Measurements from ENCODE around the gene ME3. TPM values are rescaled to one million over a fixed set of nuclear protein-coding genes. Genes with fewer than 3 reads are reported as not detected.

ME3 gene
- total RNA-seq, 5 donors from 2014 or later (not counting 1 experiment from before 2014, with no cell fraction given), result 2.2 to 5.0 (median 4.3) TPM

- Mint-ChIP-seq H3K27me3 (no peaks in the 10 kb centered on the region), H3K36me3 (peaks cover 13% of the 10 kb centered on the region), H3K4me1 (peaks cover 0 to 3% (median 2%) of the 10 kb centered on the region in 3 donors), H3K4me3 (no peak overlapping the region), H3K27ac (no peak overlapping the region), H3K9me3 (no peaks in the 10 kb centered on the region)
- Histone ChIP-seq H3K36me3 (ENCODE audit: control insufficient read depth in 2 of 2, extremely low read depth in 1 of 2, insufficient read depth in 1 of 2, low read length in 1 of 2) (peaks cover 0 to 6% of the 10 kb centered on the region in 2 donors), H3K4me3 (ENCODE audit: control insufficient read depth in 1 of 2, extremely low read depth in 1 of 2, low read length in 1 of 2) (no peak overlapping the region), H3K27me3 (replicated peaks in 1 of 2; ENCODE audit: control insufficient read depth in 2 of 2, extremely low read depth in 1 of 2, insufficient read depth in 2 of 2, low read length in 1 of 2) (no peaks in the 10 kb centered on the region), H3K9me3 (no peaks in the 10 kb centered on the region), H3K4me1 (ENCODE audit: control insufficient read depth in 1 of 2, extremely low read depth in 1 of 2, insufficient read depth in 2 of 2, low read length in 2 of 2) (peaks cover 0 to 5% of the 10 kb centered on the region in 2 experiments), H3K27ac (ENCODE audit: low read length) (no peak overlapping the region)
- ATAC-seq (replicated peaks in 1 of 4), result no peak
- no CpG with 5 or more reads among the region's 1 CpG for WGBS (ENCODE audit: insufficient coverage)
- no peak for DNase-seq
- ChIA-PET POLR2A (interaction anchor here in 1 of 2 donors (0.6 kb wide), 1 partner anchor 882 kb away, joined by 3 read pairs; no protein-coding TSS in a partner anchor), CTCF (no interaction called here)
These were observed 229.0 kb downstream of the ME3 start for GRCh38 chr11:86443415-86443814.

- Histone ChIP-seq H3K36me3 (ENCODE audit: control insufficient read depth in 2 of 2, extremely low read depth in 1 of 2, insufficient read depth in 1 of 2, low read length in 1 of 2) (peaks cover 0 to 6% of the 10 kb centered on the region in 2 donors), H3K9me3 (no peaks in the 10 kb centered on the region), H3K27ac (ENCODE audit: low read length) (no peak overlapping the region), H3K4me1 (ENCODE audit: control insufficient read depth in 1 of 2, extremely low read depth in 1 of 2, insufficient read depth in 2 of 2, low read length in 2 of 2) (no peaks in the 10 kb centered on the region), H3K4me3 (ENCODE audit: control insufficient read depth in 1 of 2, extremely low read depth in 1 of 2, low read length in 1 of 2) (no peak overlapping the region), H3K27me3 (replicated peaks in 1 of 2; ENCODE audit: control insufficient read depth in 2 of 2, extremely low read depth in 1 of 2, insufficient read depth in 2 of 2, low read length in 1 of 2) (no peaks in the 10 kb centered on the region)
- DNase-seq (no peak), ATAC-seq (replicated peaks in 1 of 4) (no peak)
- no peaks in the 10 kb centered on the region for H3K9me3 Mint-ChIP-seq
- H3K4me3 Mint-ChIP-seq, result no peak overlapping the region
- no peaks in the 10 kb centered on the region for H3K27me3 Mint-ChIP-seq
- no peaks in the 10 kb centered on the region for H3K4me1 Mint-ChIP-seq
- ChIA-PET CTCF (no interaction called here), POLR2A (interaction anchor here in 1 of 2 donors (0.6 kb wide), 1 partner anchor 881 kb away, joined by 3 read pairs; no protein-coding TSS in a partner anchor)
- no CpG with 5 or more reads among the region's 5 CpGs for WGBS (ENCODE audit: insufficient coverage)
- no peak overlapping the region for H3K27ac Mint-ChIP-seq
- H3K36me3 Mint-ChIP-seq, result peaks cover 13% of the 10 kb centered on the region
These were observed 229.6 kb downstream of the ME3 start for GRCh38 chr11:86442827-86443226.

- Histone ChIP-seq H3K4me3 (ENCODE audit: control insufficient read depth in 1 of 2, extremely low read depth in 1 of 2, low read length in 1 of 2) (no peak overlapping the region), H3K27ac (ENCODE audit: low read length) (no peak overlapping the region), H3K27me3 (replicated peaks in 1 of 2; ENCODE audit: control insufficient read depth in 2 of 2, extremely low read depth in 1 of 2, insufficient read depth in 2 of 2, low read length in 1 of 2) (no peaks in the 10 kb centered on the region), H3K9me3 (no peaks in the 10 kb centered on the region), H3K36me3 (ENCODE audit: control insufficient read depth in 2 of 2, extremely low read depth in 1 of 2, insufficient read depth in 1 of 2, low read length in 1 of 2) (peaks cover 0 to 6% of the 10 kb centered on the region in 2 donors), H3K4me1 (ENCODE audit: control insufficient read depth in 1 of 2, extremely low read depth in 1 of 2, insufficient read depth in 2 of 2, low read length in 2 of 2) (no peaks in the 10 kb centered on the region)
- ATAC-seq (replicated peaks in 1 of 4), result no peak
- no peak overlapping the region for H3K27ac Mint-ChIP-seq
- H3K4me1 Mint-ChIP-seq, result no peaks in the 10 kb centered on the region
- H3K36me3 Mint-ChIP-seq, result peaks cover 13% of the 10 kb centered on the region
- POLR2A ChIA-PET, result no interaction called here
- no CpG with 5 or more reads among the region's 2 CpGs for WGBS (ENCODE audit: insufficient coverage)
- no peaks in the 10 kb centered on the region for H3K9me3 Mint-ChIP-seq
- no peak overlapping the region for H3K4me3 Mint-ChIP-seq
- CTCF ChIA-PET, result no interaction called here
- H3K27me3 Mint-ChIP-seq, result no peaks in the 10 kb centered on the region
- no peak for DNase-seq
These were observed 230.0 kb downstream of the ME3 start for GRCh38 chr11:86442420-86442819.

GRCh38 chr11:86440843-86441242, 231.6 kb downstream of the ME3 start:
- no peak overlapping the region for H3K27ac Mint-ChIP-seq
- no peaks in the 10 kb centered on the region for H3K4me1 ChIP-seq (ENCODE audit: control insufficient read depth in 1 of 2, extremely low read depth in 1 of 2, insufficient read depth in 2 of 2, low read length in 2 of 2)
- no peak overlapping the region for H3K4me3 Mint-ChIP-seq
- H3K27me3 Mint-ChIP-seq, result no peaks in the 10 kb centered on the region
- no peaks in the 10 kb centered on the region for H3K27me3 ChIP-seq (replicated peaks in 1 of 2; ENCODE audit: control insufficient read depth in 2 of 2, extremely low read depth in 1 of 2, insufficient read depth in 2 of 2, low read length in 1 of 2)
- ChIA-PET CTCF (interaction anchor here in 1 of 2 donors (0.9 kb wide), 1 partner anchor 9 kb away, joined by 3 read pairs; no protein-coding TSS in a partner anchor), POLR2A (no interaction called here)
- no peak overlapping the region for H3K4me3 ChIP-seq (ENCODE audit: control insufficient read depth in 1 of 2, extremely low read depth in 1 of 2, low read length in 1 of 2)
- DNase-seq, result no peak
- no peaks in the 10 kb centered on the region for H3K9me3 Mint-ChIP-seq
- WGBS (ENCODE audit: insufficient coverage), result no CpG with 5 or more reads among the region's 2 CpGs
- H3K4me1 Mint-ChIP-seq, result no peaks in the 10 kb centered on the region
- ATAC-seq (replicated peaks in 1 of 4), result no peak
- peaks cover 13% of the 10 kb centered on the region for H3K36me3 Mint-ChIP-seq
- H3K36me3 ChIP-seq (ENCODE audit: control insufficient read depth in 2 of 2, extremely low read depth in 1 of 2, insufficient read depth in 1 of 2, low read length in 1 of 2), result no peaks in the 10 kb centered on the region
- H3K9me3 ChIP-seq, result no peaks in the 10 kb centered on the region
- no peak overlapping the region for H3K27ac ChIP-seq (ENCODE audit: low read length)

- H3K27ac ChIP-seq (ENCODE audit: low read length), result no peak overlapping the region
- no peaks in the 10 kb centered on the region for H3K27me3 ChIP-seq (replicated peaks in 1 of 2; ENCODE audit: control insufficient read depth in 2 of 2, extremely low read depth in 1 of 2, insufficient read depth in 2 of 2, low read length in 1 of 2)
- no CpG with 5 or more reads among the region's 3 CpGs for WGBS (ENCODE audit: insufficient coverage)
- POLR2A ChIA-PET, result no interaction called here
- CTCF ChIA-PET, result no interaction called here
- DNase-seq (no peak), ATAC-seq (replicated peaks in 1 of 4) (no peak)
- H3K27me3 Mint-ChIP-seq, result no peaks in the 10 kb centered on the region
- H3K4me1 ChIP-seq (ENCODE audit: control insufficient read depth in 1 of 2, extremely low read depth in 1 of 2, insufficient read depth in 2 of 2, low read length in 2 of 2), result no peaks in the 10 kb centered on the region
- H3K9me3 ChIP-seq, result no peaks in the 10 kb centered on the region
- H3K4me1 Mint-ChIP-seq, result no peaks in the 10 kb centered on the region
- no peaks in the 10 kb centered on the region for H3K9me3 Mint-ChIP-seq
- no peak overlapping the region for H3K4me3 Mint-ChIP-seq
- H3K4me3 ChIP-seq (ENCODE audit: control insufficient read depth in 1 of 2, extremely low read depth in 1 of 2, low read length in 1 of 2), result no peak overlapping the region
- no peaks in the 10 kb centered on the region for H3K36me3 ChIP-seq (ENCODE audit: control insufficient read depth in 2 of 2, extremely low read depth in 1 of 2, insufficient read depth in 1 of 2, low read length in 1 of 2)
- H3K36me3 Mint-ChIP-seq, result peaks cover 13% of the 10 kb centered on the region
- H3K27ac Mint-ChIP-seq, result no peak overlapping the region
These were observed 232.1 kb downstream of the ME3 start for GRCh38 chr11:86440305-86440716.

GRCh38 chr11:86438685-86439084, 233.7 kb downstream of the ME3 start:
- Mint-ChIP-seq H3K9me3 (no peaks in the 10 kb centered on the region), H3K27me3 (no peaks in the 10 kb centered on the region), H3K4me1 (no peaks in the 10 kb centered on the region), H3K36me3 (peaks cover under 1% of the 10 kb centered on the region), H3K4me3 (no peak overlapping the region), H3K27ac (no peak overlapping the region)
- no peaks in the 10 kb centered on the region for H3K36me3 ChIP-seq (ENCODE audit: control insufficient read depth in 2 of 2, extremely low read depth in 1 of 2, insufficient read depth in 1 of 2, low read length in 1 of 2)
- POLR2A ChIA-PET, result no interaction called here
- no peak for ATAC-seq (replicated peaks in 1 of 4)
- no peak overlapping the region for H3K4me3 ChIP-seq (ENCODE audit: control insufficient read depth in 1 of 2, extremely low read depth in 1 of 2, low read length in 1 of 2)
- no peak overlapping the region for H3K27ac ChIP-seq (ENCODE audit: low read length)
- DNase-seq, result no peak
- no peaks in the 10 kb centered on the region for H3K4me1 ChIP-seq (ENCODE audit: control insufficient read depth in 1 of 2, extremely low read depth in 1 of 2, insufficient read depth in 2 of 2, low read length in 2 of 2)
- CTCF ChIA-PET, result no interaction called here
- no peaks in the 10 kb centered on the region for H3K9me3 ChIP-seq
- no CpG with 5 or more reads among the region's 1 CpG for WGBS (ENCODE audit: insufficient coverage)
- no peaks in the 10 kb centered on the region for H3K27me3 ChIP-seq (replicated peaks in 1 of 2; ENCODE audit: control insufficient read depth in 2 of 2, extremely low read depth in 1 of 2, insufficient read depth in 2 of 2, low read length in 1 of 2)

- H3K9me3 ChIP-seq, result no peaks in the 10 kb centered on the region
- Mint-ChIP-seq H3K27ac (no peak overlapping the region), H3K9me3 (no peaks in the 10 kb centered on the region), H3K4me3 (no peak overlapping the region), H3K27me3 (no peaks in the 10 kb centered on the region), H3K4me1 (no peaks in the 10 kb centered on the region), H3K36me3 (no peaks in the 10 kb centered on the region)
- CTCF ChIA-PET, result no interaction called here
- DNase-seq, result no peak
- POLR2A ChIA-PET, result no interaction called here
- no peak overlapping the region for H3K4me3 ChIP-seq (ENCODE audit: control insufficient read depth in 1 of 2, extremely low read depth in 1 of 2, low read length in 1 of 2)
- WGBS (ENCODE audit: insufficient coverage), result no CpG with 5 or more reads among the region's 2 CpGs
- H3K27me3 ChIP-seq (replicated peaks in 1 of 2; ENCODE audit: control insufficient read depth in 2 of 2, extremely low read depth in 1 of 2, insufficient read depth in 2 of 2, low read length in 1 of 2), result no peaks in the 10 kb centered on the region
- ATAC-seq (replicated peaks in 1 of 4), result no peak
- no peaks in the 10 kb centered on the region for H3K4me1 ChIP-seq (ENCODE audit: control insufficient read depth in 1 of 2, extremely low read depth in 1 of 2, insufficient read depth in 2 of 2, low read length in 2 of 2)
- no peaks in the 10 kb centered on the region for H3K36me3 ChIP-seq (ENCODE audit: control insufficient read depth in 2 of 2, extremely low read depth in 1 of 2, insufficient read depth in 1 of 2, low read length in 1 of 2)
- H3K27ac ChIP-seq (ENCODE audit: low read length), result no peak overlapping the region
These were observed 236.7 kb downstream of the ME3 start for GRCh38 chr11:86435711-86436110.

Data from T-cell (primary cell).